H9 (cell line): ENCODE measurements around the gene MAP7D3. TPM values are rescaled to one million over a fixed set of nuclear protein-coding genes. Genes with fewer than 3 reads are reported as not detected.

Experiments used
- DNase-seq: peaks from one replicate; pipeline ENCODE4 v3.0.0-alpha.2; 2017
- H2AFZ ChIP-seq: one replicate; pipeline ENCODE4 v1.6.1; 2013; ENCODE audit warnings: mild to moderate bottlenecking, low read length, control low read depth, moderate library complexity
- H2AK5ac ChIP-seq: 2 replicates; pipeline ENCODE4 v1.6.1; 2013; ENCODE audit warnings: low read length, control low read depth, mixed read lengths; ENCODE audit not compliant: insufficient read length
- H2BK120ac ChIP-seq: one replicate; pipeline ENCODE4 v1.6.1; 2013; ENCODE audit warnings: low read depth, mild to moderate bottlenecking, low read length, control low read depth, inconsistent platforms; ENCODE audit not compliant: poor library complexity, severe bottlenecking
- H2BK12ac ChIP-seq: 2 replicates; pipeline ENCODE4 v1.6.1; 2013; ENCODE audit warnings: low read length, control low read depth, mixed read lengths, low read depth; ENCODE audit not compliant: insufficient read length
- H2BK15ac ChIP-seq: 2 replicates; pipeline ENCODE4 v1.6.1; 2013; ENCODE audit warnings: low read depth, low read length, control low read depth
- H2BK20ac ChIP-seq: one replicate; pipeline ENCODE4 v1.6.1; 2013; ENCODE audit warnings: low read depth, mild to moderate bottlenecking, low read length, control low read depth, inconsistent platforms; ENCODE audit not compliant: poor library complexity, severe bottlenecking
- H2BK5ac ChIP-seq: 2 replicates; pipeline ENCODE4 v1.6.1; 2013; ENCODE audit warnings: low read length, control low read depth, mixed read lengths; ENCODE audit not compliant: insufficient read length
- H3K14ac ChIP-seq: 2 replicates; pipeline ENCODE4 v1.6.1; 2013; ENCODE audit warnings: low read length, control low read depth; ENCODE audit not compliant: insufficient read depth
- H3K18ac ChIP-seq: 2 replicates; pipeline ENCODE4 v1.6.1; 2013; ENCODE audit warnings: low read depth, mild to moderate bottlenecking, mixed read lengths, low read length, control low read depth; ENCODE audit not compliant: insufficient read length
- H3K23ac ChIP-seq: 2 replicates; pipeline ENCODE4 v1.6.1; 2013; ENCODE audit warnings: low read length, control low read depth, mixed read lengths, low read depth; ENCODE audit not compliant: insufficient read length
- H3K23me2 ChIP-seq: 2 replicates; pipeline ENCODE4 v1.6.1; 2013; ENCODE audit warnings: low read depth, mild to moderate bottlenecking, mixed read lengths, low read length, control low read depth; ENCODE audit not compliant: insufficient read length, poor library complexity, severe bottlenecking
- H3K27ac ChIP-seq: 2 replicates; pipeline ENCODE4 v1.5.1; 2013; ENCODE audit warnings: low read length, control low read depth, mixed read lengths, low read depth; ENCODE audit not compliant: insufficient read length
- H3K27me3 ChIP-seq: 2 replicates; pipeline ENCODE4 v1.6.1; 2013; ENCODE audit warnings: low read length, control low read depth, inconsistent platforms; ENCODE audit not compliant: insufficient read depth
- H3K4ac ChIP-seq: 2 replicates; pipeline ENCODE4 v1.6.1; 2013; ENCODE audit warnings: low read depth, mild to moderate bottlenecking, control low read depth, inconsistent platforms, low read length, moderate library complexity
- H3K4me1 ChIP-seq: 2 replicates; pipeline ENCODE4 v1.6.1; 2013; ENCODE audit warnings: low read length, control low read depth, inconsistent platforms; ENCODE audit not compliant: insufficient read depth
- H3K4me2 ChIP-seq: 2 replicates; pipeline ENCODE4 v1.6.1; 2013; ENCODE audit warnings: low read length, control low read depth, mixed read lengths; ENCODE audit not compliant: insufficient read length, insufficient read depth
- H3K56ac ChIP-seq: 2 replicates; pipeline ENCODE4 v1.6.1; 2013; ENCODE audit warnings: low read depth, mild to moderate bottlenecking, mixed read lengths, low read length, control low read depth; ENCODE audit not compliant: insufficient read length
- H3K79me1 ChIP-seq: 2 replicates; pipeline ENCODE4 v1.6.1; 2013; ENCODE audit warnings: low read depth, mild to moderate bottlenecking, moderate library complexity, low read length, control low read depth, inconsistent platforms; ENCODE audit not compliant: insufficient read depth, poor library complexity, severe bottlenecking
- H3K79me2 ChIP-seq: 2 replicates; pipeline ENCODE4 v1.6.1; 2013; ENCODE audit warnings: low read length, control low read depth, inconsistent platforms; ENCODE audit not compliant: insufficient read depth
- H3K9ac ChIP-seq: 2 replicates; pipeline ENCODE4 v1.6.1; 2013; ENCODE audit warnings: low read length, control low read depth, mixed read lengths; ENCODE audit not compliant: insufficient read length; ENCODE audit errors: extremely low read depth
- H3K9me3 ChIP-seq: one replicate; pipeline ENCODE4 v1.6.1; 2013; ENCODE audit warnings: low read depth, low read length, inconsistent platforms; ENCODE audit not compliant: control insufficient read depth
- H3T11ph ChIP-seq: one replicate; pipeline ENCODE4 v1.6.1; 2013; ENCODE audit warnings: mild to moderate bottlenecking, low read length, control low read depth, inconsistent platforms
- H4K20me1 ChIP-seq: one replicate; pipeline ENCODE4 v1.6.1; 2013; ENCODE audit not compliant: control insufficient read depth, insufficient read length, insufficient read depth
- H4K5ac ChIP-seq: 2 replicates; pipeline ENCODE4 v1.6.1; 2013; ENCODE audit warnings: low read depth, mild to moderate bottlenecking, mixed read lengths, low read length, control low read depth; ENCODE audit not compliant: insufficient read length
- H4K8ac ChIP-seq: replicated peaks from 2 replicates; pipeline ENCODE4 v1.6.1; 2013; ENCODE audit warnings: low read length, control low read depth, mixed read lengths, low read depth; ENCODE audit not compliant: insufficient read length
- H4K91ac ChIP-seq: 2 replicates; pipeline ENCODE4 v1.6.1; 2013; ENCODE audit warnings: low read depth, mild to moderate bottlenecking, moderate library complexity, mixed read lengths, low read length, control low read depth; ENCODE audit not compliant: insufficient read length
- H3K27ac Mint-ChIP-seq, 3 experiments: 2 replicates in 2 of 3; 3 replicates in 1 of 3; pipeline ENCODE4 v1.8.0; 2020 to 2021; ENCODE audit warnings: mixed read lengths in 3 of 3, mild to moderate bottlenecking in 1 of 3, moderate library complexity in 1 of 3
- H3K27me3 Mint-ChIP-seq: 2 replicates; pipeline ENCODE4 v1.8.0; 2021; ENCODE audit warnings: low read depth, mild to moderate bottlenecking, moderate library complexity, mixed read lengths
- H3K36me3 Mint-ChIP-seq, 3 experiments: 2 replicates in 2 of 3; 3 replicates in 1 of 3; pipeline ENCODE4 v1.8.0; 2020 to 2021; ENCODE audit warnings: low read depth in 3 of 3, mixed read lengths in 3 of 3; ENCODE audit not compliant: insufficient read depth in 1 of 3
- H3K4me1 Mint-ChIP-seq, 2 experiments: 2 replicates each; pipeline ENCODE4 v1.8.0; 2020; ENCODE audit warnings: mixed read lengths in 2 of 2
- H3K4me3 Mint-ChIP-seq, 2 experiments: 2 replicates in 1 of 2; 3 replicates in 1 of 2; pipeline ENCODE4 v1.8.0; 2020 to 2021; ENCODE audit warnings: mild to moderate bottlenecking in 2 of 2, mixed read lengths in 2 of 2, moderate library complexity in 1 of 2
- H3K9me3 Mint-ChIP-seq, 2 experiments: 2 replicates in 1 of 2; 3 replicates in 1 of 2; pipeline ENCODE4 v1.8.0; 2020; ENCODE audit warnings: mild to moderate bottlenecking in 2 of 2, mixed read lengths in 2 of 2, moderate library complexity in 1 of 2
- WGBS: extraction: QIAGEN DNeasy Blood & Tissue Kit; methylation state at CpG from one replicate; pipeline ENCODE4 v1.1.7; 2013; ENCODE audit warnings: missing lambda C conversion rate, low lambda C conversion rate, mixed read lengths; ENCODE audit not compliant: insufficient read length; ENCODE audit errors: extremely low coverage; 5-methylcytosine and 5-hydroxymethylcytosine counted together
- total RNA-seq: library from RNA; stranded (reverse); gene quantifications from 2 replicates; pipeline ENCODE4 v1.2.1, GENCODE V29; 2021
- TF ChIP-seq, protein P1 (sequence below): fragments of 200-600 bp; sonication (generic); conservative IDR thresholded peaks from 3 replicates; pipeline ENCODE4 v1.8.0; 2021; ENCODE audit warnings: antibody characterized with exemption, mild to moderate bottlenecking

Gene MAP7D3
- total RNA-seq, 1 experiment from 2014 or later: 15.2 TPM

DNA sequence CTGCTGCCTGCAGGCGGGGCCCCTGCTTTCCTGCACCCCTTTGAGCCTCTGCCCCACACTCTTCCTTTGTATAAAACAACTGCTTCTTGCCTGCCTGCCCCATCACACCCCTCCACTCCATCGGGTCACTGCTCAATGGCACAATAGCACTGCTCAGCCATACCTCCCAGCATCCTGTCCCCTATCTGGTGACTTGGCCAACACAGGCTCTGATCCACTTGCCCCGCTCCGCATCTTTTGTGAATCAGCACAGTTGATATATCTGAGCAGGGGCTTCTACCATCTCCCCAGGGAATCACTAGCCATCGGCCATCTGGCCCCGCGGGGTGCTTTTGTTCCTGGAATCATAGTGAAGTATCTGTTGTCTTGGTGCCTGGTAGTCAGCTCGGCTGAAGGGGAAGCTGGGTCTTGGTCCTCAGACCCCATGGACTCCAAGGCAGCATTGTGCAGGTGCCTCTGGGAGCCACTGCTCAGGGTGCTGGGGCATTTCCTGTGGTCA is 45.3 kb downstream of the MAP7D3 start:
- Histone ChIP-seq H3K56ac (no peak overlapping the region), H2AK5ac (no peak overlapping the region), H3K27ac (no peak overlapping the region), H2BK120ac (no peak overlapping the region), H3K9ac (no peak overlapping the region), H2BK20ac (no peak overlapping the region), H3T11ph (no peak overlapping the region), H4K8ac (no peak overlapping the region), H4K5ac (no peak overlapping the region), H3K4ac (no peak overlapping the region), H3K4me1 (no peaks in the 10 kb centered on the region), H4K91ac (no peak overlapping the region), H2BK5ac (no peak overlapping the region), H3K79me1 (no peaks in the 10 kb centered on the region), H3K27me3 (no peaks in the 10 kb centered on the region), H3K23me2 (no peaks in the 10 kb centered on the region), H3K9me3 (peaks cover 58% of the 10 kb centered on the region), H2AFZ (no peak overlapping the region), H3K14ac (no peak overlapping the region), H3K23ac (no peak overlapping the region), H2BK12ac (no peak overlapping the region), H3K18ac (no peak overlapping the region), H2BK15ac (no peak overlapping the region), H4K20me1 (no peaks in the 10 kb centered on the region), H3K79me2 (no peaks in the 10 kb centered on the region), H3K4me2 (no peak overlapping the region)
- H3K4me1 Mint-ChIP-seq: peaks cover 5 to 24% of the 10 kb centered on the region in 2 experiments
- H3K9me3 Mint-ChIP-seq: peaks cover 59 to 67% of the 10 kb centered on the region in 2 experiments
- no peak for DNase-seq
- no CpG with 5 or more reads among the region's 8 CpGs for WGBS
- H3K27me3 Mint-ChIP-seq: no peaks in the 10 kb centered on the region
- TF ChIP-seq, protein P1, sequence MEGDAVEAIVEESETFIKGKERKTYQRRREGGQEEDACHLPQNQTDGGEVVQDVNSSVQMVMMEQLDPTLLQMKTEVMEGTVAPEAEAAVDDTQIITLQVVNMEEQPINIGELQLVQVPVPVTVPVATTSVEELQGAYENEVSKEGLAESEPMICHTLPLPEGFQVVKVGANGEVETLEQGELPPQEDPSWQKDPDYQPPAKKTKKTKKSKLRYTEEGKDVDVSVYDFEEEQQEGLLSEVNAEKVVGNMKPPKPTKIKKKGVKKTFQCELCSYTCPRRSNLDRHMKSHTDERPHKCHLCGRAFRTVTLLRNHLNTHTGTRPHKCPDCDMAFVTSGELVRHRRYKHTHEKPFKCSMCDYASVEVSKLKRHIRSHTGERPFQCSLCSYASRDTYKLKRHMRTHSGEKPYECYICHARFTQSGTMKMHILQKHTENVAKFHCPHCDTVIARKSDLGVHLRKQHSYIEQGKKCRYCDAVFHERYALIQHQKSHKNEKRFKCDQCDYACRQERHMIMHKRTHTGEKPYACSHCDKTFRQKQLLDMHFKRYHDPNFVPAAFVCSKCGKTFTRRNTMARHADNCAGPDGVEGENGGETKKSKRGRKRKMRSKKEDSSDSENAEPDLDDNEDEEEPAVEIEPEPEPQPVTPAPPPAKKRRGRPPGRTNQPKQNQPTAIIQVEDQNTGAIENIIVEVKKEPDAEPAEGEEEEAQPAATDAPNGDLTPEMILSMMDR: no peak
- H3K36me3 Mint-ChIP-seq: peaks cover 17 to 28% (median 22%) of the 10 kb centered on the region in 3 experiments
- no peak overlapping the region for H3K4me3 Mint-ChIP-seq
- peak overlapping the region in 1 of 3 experiments; percentile 24; a peak in 1 of 7 replicates for H3K27ac Mint-ChIP-seq
